CD4-positive, alpha-beta T cell treated with Interleukin-12 subunit alpha and Interleukin-12 subunit beta, for 1 hour (primary cell): Measurements from ENCODE around the gene TOP2B.

Experiments
- DNase-seq: peaks from one replicate; pipeline ENCODE4 v3.0.0-alpha.2; 2020

The TOP2B gene

GRCh38 chr3:25618028-25618427 is 46.7 kb downstream of the TOP2B start:
- DNase-seq, result no peak

DNA sequence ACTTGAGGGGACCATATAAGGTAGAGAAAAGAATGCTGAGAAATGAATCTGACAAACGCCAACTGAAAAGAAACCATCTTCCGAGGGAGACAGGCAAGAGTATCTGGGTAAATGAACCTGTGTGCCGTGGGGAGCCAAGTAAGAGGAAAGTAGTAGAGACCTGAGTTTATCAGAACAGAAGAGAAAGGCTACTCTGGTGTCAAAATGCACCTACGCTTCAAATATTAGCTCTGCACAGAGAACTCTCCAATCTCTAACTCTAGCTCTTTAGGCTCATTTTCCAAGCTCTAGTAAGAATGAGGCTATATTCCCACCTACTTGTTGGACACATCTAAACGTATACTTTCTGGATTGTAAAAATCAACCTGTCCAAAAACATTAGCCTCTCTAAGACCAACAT is 53.5 kb downstream of the TOP2B start:
- no peak for DNase-seq

DNA sequence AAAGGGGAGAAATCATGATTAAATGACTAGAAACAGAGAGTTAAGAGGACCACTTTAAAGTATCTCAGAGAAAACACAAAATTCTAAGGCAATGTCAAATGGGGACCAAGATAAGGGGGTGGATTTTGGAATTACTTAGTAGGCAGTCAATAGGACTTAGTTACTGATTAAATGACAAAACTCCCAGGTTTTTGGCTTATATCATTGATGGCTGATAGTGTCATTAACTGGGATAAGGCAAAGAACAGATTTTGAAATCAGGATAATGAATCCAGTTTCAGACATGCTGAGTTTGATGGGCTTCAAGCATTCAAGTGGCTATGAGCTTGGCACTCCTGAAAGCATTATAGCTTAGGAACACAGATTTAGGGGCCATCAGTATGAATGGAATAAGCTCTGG is 53.9 kb downstream of the TOP2B start:
- no peak for DNase-seq

DNA sequence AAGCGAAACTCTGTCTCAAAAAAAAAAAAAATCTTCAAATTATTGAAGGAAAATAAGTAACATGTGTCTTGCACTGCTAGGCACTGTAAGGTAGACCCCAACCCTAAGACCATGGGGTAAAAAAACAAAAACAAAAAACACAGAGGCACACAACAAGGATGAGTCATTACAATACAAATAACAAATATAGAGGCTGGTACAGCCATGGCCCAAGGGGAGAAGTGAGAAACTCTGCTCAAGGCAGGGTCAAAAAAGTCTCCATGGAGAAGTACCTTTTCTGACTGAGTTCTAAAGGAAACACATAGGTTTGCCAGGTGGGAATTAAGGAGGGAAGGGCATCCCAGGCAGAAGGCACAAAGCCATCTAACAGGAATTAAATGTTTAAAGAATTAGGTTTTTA is 54.5 kb downstream of the TOP2B start:
- DNase-seq, result no peak

DNA sequence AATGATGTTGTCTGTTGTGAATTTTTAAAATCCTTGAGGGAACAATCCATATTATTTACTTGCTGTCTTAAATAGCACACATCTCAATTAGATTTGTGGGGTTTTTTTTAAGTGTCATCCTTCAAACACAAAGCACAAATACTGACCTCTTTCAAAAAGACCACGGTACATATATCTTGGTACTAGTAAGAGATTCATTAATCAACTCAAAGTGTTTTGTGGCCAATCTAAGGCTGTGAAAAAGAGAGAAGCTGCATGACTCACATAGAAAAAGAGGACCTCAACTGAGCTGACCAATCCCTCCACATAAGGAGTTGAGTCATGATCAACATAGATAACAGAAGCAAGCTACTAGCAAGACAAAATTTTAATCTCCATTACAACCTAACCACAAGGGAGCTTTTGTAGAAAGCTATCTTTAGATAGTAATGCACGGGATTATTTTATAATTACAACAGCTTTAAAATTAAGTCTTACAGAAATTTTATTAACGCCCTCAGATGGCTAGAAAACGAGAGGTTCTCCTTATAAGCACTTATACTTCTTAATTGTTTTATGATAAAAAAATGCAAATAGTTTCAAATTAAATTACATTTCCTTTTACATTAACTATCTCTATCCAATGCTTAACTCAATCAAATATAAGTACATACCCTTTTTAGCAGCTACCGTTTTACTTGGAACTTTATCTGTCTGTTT is 60.5 kb downstream of the TOP2B start:
- no peak for DNase-seq

- no peak for DNase-seq
These were observed 61.0 kb downstream of the TOP2B start for GRCh38 chr3:25603703-25604102.

GRCh38 chr3:25597535-25598101 is 67.1 kb downstream of the TOP2B start:
- DNase-seq, result no peak

DNA sequence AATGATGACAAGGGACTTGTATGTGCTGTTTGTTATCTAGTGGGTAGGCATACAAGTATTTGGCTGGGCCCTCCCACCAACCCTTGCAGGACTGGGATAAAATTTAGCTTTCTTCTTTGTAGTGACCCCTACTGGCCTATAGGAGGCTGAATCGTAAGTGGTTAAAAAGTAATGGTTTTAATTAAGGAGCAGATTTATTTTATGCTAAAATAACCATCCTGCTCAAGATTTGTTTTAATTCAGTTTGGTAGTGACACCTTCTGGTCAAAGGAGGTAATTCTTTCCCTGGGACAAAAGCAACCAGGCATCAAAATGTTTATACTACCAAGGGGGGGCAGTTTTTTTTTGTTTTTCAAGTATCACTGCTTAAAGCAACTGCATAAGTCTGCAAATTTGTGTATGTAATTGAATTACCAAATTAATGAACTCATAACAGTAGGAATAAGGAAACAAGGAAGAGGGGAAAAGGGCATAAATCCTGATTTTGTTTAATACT is 70.7 kb downstream of the TOP2B start:
- peak; percentile 43 for DNase-seq

GRCh38 chr3:25593001-25593400 is 71.7 kb downstream of the TOP2B start:
- no peak for DNase-seq

- no peak for DNase-seq
These were observed 72.2 kb downstream of the TOP2B start for GRCh38 chr3:25592510-25592968.

- DNase-seq, result no peak
These were observed 74.9 kb downstream of the TOP2B start for GRCh38 chr3:25589783-25590258.

DNA sequence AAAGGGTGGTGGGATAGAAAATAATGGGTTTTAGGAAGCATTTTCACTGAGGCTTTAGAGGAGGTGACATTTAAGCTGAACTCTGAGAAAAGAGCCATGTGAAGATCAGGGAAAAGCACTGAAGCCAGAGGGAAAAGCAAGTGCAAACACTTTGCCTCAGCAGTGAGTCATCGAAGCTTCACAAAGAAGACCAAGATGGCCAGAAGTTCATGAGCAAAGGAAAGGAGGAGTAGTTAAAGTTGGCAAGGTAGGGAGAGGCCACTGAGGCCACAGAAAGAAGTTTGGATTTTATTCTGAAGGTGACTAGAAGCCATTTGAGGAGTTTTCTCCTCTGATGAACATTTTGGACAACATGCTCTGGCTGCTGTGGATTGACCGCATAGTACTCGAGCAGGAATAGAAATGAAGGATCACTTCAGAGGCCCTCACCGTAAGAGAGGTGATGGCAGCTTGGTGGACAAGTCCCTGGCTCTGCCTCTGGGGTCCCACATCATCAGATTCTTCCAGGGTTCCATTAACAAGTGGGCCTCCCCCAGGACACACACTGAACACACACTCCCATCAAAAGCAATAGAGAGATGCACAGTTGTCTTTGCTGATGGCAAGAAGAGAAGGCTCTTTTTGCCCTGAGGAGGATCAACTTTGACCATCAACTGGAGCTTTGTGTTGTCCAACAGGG is 75.5 kb downstream of the TOP2B start:
- DNase-seq, result no peak

DNA sequence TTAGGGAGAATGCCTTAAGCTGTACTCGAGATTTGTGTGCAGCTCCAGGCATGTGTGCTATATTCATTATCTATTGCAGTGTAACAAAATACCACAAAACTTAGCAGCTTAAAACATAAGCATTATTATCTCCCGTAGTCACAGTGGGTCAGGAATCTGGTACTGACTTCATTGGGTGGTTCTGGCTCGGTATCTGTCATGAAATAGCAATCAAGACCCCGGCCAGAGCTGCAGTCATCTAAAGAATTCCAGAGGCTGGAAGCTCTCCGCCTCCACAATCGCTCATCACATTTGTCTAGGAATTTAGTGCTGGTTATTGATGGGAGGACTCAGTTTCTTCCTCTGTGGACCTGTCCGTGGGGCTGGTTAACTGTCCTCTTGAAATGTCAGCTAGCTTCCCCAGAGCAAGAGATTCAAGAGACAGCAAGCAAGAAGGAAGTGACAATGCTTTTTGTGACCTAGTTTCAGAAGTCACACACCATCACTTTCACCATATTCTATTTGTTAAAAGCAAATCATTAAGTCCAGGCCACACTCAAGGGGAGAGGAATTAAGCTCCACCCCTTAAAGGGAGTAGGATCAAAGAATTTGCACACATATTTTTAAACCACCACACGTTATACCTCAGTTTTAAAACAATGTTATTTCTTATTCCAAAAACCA is 76.1 kb downstream of the TOP2B start:
- no peak for DNase-seq

DNA sequence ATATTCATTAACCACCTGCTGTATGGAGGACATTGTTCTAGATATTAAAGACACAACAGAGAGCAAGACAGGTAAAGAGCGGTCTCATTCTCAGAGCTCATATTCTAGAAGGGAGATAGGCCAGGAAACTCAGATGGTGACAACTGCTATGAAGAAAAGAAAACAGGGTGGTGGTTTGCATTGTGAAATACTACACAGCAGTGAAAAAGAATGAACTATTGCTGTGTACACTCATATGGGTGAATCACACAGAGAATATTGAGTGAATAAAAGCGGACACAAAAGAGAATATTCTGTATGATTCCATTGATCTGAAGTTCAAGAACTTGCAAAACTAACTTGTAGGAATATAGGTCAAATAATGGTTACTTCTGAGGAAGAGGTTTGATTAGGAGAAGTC is 76.7 kb downstream of the TOP2B start:
- DNase-seq, result no peak

GRCh38 chr3:25587526-25587925 is 77.2 kb downstream of the TOP2B start:
- no peak for DNase-seq

DNA sequence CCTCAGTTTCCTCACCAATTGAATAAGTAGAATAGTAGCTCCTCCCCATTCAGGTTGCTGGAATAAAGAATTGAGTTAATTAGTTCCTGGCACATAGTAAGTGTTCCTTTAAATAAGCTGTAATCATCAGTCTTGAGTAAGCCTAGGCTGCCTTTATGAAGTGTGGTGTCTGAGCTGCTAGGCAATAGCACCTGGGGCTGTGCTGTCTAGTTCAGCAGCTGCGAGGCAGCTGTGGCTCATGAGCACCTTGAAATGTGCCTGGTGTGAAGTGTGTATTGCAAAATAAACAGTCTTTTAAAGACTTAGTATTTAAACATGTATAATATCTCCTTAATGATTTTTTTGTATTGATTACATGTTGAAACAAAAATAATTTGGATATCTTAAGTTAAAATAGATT is 77.6 kb downstream of the TOP2B start:
- no peak for DNase-seq

GRCh38 chr3:25586553-25586952 is 78.2 kb downstream of the TOP2B start:
- DNase-seq, result no peak

DNA sequence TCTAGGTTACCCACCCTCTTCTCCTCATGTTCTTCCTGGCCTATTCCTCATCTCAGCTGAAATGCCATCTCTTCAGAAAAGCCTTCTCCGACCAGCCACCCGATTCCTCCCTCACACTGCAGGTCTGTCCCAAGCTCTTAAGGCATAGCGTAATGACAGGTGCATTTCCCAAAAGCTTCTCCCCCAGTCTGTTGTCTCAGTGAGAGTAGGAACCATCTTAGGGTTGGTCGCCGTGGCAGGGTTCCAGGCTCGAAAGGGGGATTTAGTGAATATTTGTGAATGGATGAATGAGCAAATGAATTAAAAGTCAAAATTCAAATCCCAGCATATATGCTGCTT is 78.6 kb downstream of the TOP2B start:
- DNase-seq, result no peak

DNA sequence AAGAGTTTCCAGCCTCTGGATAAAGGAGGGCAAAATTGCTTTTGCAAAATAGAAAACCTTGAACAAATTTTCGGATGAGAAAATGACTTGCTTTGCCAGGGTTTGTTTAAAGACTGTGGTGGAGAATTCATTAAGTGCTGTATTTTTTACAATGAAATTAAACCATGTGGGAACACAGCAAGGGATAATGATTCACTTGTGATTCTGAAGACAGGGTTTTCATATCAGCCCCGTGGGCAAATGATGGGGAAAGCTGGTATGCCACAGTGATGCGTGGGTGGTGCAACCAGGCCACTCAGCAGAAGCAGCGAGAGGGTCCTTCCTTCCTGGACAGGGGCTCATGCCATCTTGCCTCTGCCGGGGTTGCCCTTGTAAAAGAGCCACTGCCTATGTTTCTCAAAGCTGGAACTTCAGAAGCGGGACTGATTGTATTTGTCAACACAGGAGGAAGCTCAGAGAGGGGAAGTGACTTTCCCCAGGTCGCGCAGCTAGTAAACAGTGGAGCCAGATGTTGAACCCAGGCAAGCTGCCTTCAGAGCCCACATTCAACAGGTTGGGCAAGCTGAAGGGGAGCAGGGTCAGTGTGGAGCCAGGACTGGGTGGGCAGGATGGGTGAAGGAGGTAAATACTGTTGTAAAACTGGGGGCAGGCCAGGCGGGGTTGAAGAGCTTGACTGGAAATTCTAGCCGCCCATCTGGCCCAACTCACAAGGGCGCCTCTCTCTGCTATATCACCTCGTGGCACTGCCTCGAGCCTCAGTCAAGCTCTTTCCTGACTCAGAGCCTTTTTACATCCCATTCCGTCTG is 79.1 kb downstream of the TOP2B start:
- DNase-seq, result no peak

DNA sequence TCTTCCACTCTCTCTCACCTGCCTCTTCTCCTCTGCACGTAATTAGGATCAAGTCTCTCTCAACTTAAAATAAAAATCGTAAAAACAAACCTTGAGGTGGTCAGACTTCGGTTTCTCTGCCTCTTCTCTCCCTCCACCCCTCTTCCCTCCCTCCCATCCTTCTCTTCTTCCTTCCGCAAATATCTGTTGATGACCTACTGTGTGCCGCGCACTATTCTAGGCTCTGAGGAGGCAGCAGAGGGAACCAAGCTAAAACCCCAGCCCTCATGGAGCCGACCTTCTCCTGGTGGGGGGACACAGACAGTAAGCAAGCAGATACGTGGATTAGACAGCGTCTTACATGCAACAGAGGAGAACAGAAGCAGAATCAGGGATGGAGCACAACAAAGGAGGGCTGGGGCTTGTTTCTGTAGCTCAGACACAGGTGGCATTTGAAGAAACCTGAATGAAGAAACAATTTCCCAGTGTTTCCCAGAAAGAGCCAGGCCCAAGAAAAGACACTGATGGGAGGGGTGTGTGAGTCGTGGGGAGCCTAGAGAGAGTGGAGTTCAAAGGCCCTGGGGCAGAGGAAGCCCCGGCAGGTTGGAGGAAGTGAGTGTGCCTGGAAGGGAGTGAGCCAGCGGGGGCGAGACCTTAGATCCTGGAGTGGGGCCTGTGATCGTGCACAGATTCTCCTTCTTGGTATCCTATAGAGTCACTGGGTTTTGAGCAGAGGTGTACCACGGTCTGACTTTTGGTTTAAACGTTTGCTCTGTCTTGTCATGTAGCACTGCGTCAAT is 80.5 kb downstream of the TOP2B start:
- DNase-seq, result no peak

GRCh38 chr3:25583343-25583742 is 81.4 kb downstream of the TOP2B start:
- DNase-seq, result no peak

DNA sequence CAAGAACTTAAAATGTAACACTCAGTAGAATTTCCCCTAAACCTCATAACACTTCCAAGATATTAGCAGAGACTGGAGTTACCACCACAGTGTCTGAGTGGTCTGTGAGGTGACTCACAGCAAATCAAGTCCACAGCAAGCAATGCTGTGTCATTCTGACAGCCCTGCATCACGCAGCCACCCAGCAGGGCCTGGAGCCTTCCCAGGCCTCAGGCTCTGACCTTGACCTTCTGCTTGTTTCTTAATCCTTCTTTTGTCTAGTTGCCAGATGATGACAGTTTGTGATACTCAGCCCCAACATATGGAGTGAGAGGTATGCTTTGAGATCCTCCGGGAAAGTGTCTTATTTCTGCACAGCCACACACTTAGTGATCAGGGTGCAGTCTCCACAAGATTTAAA is 82.5 kb downstream of the TOP2B start:
- no peak for DNase-seq
